AML-193 (cell line): Measurements from ENCODE around the gene LIMS2.

ENCODE experiments used
- DNase-seq, 2 experiments: peaks; one replicate each; lab custom pipeline; 2025; lab: John Stamatoyannopoulos, UW

LIMS2 gene

DNA sequence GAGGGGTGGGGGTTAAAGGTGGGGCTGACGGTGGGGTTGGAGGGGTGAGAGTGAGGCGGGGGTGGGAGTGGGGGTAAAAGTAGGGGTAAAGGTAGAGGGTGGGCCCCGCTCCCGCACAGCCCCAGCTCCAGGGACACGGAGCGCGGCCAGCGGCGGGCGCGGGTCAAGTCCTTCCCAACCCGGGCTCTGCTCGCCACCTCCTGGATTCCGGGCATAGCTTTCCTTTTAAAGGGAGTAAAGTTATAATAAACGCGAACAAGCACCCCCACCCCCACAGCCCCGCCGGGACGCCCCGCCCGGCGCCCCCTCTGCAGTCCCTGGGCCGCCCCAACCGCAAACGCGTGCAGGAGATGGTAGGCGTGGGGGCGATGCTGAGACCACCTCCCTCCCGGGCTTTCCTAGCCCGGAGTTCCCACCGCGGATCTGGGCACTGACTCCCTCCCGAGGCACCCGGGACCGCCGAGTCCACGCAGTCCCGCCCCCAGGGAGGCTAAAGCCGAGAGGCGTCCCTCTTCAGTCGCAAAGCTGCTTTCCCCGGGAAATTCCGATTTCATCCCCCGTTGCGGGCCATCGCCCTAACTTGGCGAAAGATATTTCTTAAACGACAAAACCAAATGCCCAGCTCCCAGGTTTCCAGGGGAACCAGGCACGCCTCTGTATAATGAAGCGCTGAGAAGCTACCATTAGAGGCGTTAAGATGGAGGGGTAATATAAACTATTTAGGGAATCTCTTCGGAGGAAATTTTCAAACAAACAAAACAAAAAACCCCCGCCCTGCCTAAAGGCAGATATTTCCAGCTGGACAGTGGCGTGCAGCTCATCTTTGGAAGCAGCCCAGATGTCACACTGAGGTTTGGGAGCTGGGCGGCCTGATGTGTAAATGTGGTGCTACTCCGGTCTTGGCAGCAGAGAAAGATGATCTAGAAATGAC lies at the start of gene LIMS2:
TSS of gene LIMS2 (minus strand) at position 200 of the 931 bp plus-strand sequence. CDS start 506 bp downstream, outside the sequence.
- DNase-seq = no peak

DNA sequence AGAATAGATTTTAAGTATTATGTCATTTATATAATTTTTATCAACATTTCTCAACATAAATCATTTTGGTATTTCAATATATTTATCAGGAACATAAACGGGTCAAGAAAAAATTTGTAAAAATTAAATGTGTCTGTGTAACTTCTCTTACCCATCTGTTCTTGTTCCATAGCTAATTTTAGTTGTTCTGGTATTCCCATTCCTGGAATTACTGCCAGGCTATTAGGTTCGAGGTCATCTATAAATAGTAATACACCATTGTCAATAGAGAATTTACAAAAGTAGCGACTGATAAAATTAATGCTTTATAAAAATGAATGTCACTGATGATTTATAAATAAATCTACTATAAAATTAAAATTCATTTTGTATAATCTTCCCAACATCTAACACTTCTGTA lies 47.5 kb upstream of the LIMS2 start:
- no peak for DNase-seq

DNA sequence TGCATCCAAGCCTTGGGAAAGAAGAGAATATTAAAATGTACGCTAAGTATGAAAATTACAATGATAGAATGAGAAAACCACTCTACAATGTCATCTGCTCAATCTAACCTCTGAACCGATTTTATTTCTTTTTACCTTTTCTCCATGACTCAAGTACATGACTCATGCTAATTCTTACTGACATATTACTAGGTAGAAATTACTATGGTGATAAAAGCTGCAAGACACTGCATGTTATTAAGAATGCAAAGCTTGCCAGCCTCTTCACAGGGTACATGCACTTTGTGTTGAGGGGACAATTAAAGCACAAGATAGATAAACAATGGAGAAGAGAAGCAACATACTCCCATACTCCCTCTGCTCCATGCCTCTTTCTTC lies 46.6 kb upstream of the LIMS2 start:
- DNase-seq = no peak

DNA sequence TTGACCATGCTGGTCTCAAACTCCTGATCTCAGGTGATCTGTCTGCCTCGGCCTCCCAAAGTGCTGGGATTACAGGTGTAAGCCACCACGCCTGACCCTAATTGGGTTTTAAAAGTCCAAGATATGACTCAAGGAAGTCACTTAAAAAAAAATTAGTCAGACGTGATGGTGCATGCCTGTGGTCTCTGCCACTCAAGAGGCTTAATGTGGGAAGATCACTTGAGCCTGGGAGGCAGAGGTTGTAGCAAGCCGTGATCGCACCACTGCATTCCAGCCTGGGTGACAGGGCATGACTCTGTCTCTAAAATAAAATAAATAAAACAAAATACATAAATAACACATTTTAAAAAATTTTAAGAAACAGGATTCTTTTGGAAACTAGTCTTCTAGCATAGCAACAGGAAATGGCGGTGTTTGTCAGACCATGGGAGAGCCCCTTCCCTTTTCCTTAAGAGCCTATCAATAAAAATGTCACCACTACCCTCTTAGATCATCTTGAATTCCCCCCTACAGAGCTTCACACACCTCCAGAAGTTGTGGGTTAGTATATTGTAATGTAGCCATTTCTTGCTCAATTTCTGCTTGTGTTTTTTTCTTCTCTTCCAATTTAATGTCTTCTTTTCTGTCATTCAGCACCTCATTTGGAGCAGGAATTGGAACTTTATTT lies 46.1 kb upstream of the LIMS2 start:
- no peak for DNase-seq

- DNase-seq = no peak
Observed at GRCh38 chr2:127719301-127720218, 44.2 kb upstream of the LIMS2 start.

DNA sequence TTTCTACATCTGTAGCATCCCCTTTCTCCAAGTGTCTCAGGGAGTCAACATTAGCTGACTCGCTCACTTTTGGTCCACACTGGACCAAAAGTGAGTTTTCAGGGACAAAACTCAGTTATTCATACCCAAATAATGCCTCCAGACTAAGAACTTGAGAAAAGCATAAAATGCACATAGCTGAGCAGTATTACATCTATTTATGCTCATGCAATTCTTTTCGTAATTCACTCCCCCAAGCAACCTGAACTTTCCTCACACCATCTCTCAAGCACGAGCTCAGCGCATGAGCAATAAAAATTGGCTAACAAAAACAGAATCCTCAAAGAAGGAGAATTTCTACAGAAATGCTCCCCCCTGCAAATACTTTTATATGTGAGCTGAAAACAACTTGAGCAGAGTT lies 42.9 kb upstream of the LIMS2 start:
- DNase-seq = no peak

- DNase-seq = no peak
Observed at GRCh38 chr2:127715778-127716449, 40.6 kb upstream of the LIMS2 start.

GRCh38 chr2:127713562-127713961 lies 38.2 kb upstream of the LIMS2 start:
- no peak for DNase-seq

GRCh38 chr2:127712999-127713398 lies 37.7 kb upstream of the LIMS2 start:
- DNase-seq = peak; percentile 9 to 13

- no peak for DNase-seq
Observed at GRCh38 chr2:127709336-127709735, 34.0 kb upstream of the LIMS2 start.

DNA sequence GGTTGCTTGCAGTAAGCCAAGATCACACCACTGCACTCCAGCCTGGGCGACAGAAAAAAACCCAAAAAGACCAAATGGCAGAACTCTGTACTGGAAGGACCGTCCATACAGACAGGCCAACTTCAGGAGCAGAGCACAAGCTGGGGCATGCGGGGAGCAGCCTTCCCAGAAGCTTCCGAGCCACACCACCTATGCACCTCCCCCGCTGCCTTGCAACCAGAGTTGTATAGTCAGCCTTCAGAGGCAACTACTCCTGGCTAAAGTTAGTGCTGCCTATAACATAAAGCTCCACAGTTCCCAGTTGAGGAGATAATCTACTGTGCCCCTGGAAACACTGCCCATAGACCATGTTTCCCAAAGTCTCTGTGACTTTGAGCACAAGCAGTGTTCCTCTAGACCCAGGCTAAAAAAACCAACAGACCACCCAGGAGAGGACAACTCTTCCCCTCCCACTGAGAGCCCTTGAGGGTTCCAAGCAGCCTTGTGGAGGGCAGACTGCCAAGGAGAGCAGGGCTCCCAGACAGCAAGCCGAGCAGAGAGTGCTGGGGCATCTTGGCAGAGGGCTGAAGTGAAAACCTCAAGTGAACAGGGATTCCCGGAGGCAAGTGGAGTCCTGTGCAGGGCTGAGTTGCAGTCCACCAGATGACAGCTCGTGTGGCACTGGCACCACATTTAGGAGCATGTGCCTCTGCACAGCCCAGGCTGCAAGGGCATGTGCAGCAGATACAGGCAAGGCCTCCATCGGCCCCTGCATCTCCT lies 32.7 kb upstream of the LIMS2 start:
- no peak for DNase-seq

DNA sequence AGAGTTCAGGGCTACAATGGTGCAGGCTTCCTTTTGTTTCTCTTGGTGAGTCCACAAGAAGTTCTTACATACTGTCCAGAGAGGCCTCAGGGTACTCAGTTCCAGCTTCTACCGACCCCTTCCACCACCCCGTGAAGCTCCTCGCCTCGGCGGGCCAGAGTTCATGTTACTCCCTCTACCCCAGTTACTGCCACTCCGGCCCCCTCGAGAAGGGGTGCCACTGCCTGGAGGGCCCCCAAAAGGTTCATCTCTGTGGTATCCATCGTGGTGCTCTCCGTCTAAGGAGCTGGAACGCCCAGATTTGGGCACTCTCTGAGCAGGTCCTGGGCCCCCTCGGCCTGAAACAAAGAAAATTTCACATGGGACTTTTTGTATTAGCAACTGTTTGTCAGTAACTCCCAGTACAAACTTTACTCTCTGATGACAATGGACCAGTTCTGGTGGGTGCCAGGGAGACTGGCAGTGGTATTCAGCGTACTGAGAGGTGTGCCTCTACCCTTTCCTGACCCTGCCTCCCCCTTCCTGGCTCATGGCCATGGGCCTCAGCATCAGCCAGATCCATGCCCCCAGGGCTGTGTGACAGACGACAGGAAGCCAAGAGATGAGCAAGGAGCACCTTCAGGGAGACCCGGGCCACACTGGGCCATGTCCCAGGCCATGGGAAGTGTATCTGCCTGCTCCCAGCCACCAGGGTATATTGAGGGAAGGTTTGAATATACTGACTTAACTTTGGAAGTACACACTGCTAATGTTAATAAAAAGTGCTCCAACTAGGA lies 31.1 kb upstream of the LIMS2 start:
- no peak for DNase-seq

GRCh38 chr2:127705391-127706065 lies 30.2 kb upstream of the LIMS2 start:
- DNase-seq = no peak

DNA sequence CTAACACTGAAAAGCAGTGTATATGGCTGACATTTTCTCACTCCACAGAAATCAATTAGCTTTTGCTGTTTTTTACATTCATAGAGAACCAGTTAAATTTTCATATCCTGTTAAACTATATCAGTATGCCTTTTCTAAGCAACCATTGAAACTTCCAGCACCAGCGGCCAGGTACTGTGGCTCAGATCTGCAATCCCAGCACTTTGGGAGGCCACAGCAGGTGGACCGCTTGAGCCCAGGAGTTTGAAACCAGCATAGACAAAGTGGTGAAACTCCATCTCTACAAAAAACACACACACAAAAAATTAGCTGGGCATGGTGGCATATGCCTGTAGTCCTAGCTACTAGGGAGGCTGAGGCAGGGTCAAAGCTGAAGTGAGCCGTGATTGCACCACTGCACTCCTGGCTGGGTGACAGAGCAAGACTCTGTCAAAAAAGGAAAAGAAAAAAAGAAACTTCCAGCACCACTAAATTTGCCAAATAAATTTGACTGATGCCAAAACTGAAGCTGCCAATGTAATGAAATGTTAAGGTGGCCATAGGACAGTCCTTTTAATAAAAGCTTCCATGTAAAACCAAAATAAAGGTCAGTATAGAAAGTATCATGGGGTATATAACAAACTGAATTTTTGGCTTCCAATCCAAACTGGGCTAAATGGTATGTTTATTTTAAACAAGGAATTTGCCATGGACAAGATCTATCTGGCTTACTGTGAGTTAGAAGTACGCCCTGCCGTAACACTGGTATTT lies 29.5 kb upstream of the LIMS2 start:
- DNase-seq = no peak

DNA sequence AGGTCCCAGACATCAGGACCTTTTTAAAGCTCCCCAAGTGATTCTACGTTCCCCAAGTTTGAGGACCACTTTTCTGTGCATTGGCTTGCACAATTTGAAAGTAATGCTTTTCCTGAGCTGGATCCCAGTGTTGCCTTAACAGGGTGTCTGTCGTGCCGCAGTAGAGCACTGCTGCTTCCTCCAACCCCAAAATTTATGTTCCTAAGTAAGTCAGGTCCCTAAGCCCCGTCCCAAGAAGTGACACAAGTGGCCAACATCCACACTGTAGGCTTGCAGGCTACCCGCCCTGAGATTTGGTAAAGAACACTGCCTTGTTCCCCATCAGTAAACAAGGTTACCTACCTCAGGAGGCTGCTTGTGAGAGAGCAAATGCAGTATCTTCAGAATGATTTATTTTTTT lies 28.0 kb upstream of the LIMS2 start:
- no peak for DNase-seq

- DNase-seq = no peak
Observed at GRCh38 chr2:127702395-127703009, 27.2 kb upstream of the LIMS2 start.

DNA sequence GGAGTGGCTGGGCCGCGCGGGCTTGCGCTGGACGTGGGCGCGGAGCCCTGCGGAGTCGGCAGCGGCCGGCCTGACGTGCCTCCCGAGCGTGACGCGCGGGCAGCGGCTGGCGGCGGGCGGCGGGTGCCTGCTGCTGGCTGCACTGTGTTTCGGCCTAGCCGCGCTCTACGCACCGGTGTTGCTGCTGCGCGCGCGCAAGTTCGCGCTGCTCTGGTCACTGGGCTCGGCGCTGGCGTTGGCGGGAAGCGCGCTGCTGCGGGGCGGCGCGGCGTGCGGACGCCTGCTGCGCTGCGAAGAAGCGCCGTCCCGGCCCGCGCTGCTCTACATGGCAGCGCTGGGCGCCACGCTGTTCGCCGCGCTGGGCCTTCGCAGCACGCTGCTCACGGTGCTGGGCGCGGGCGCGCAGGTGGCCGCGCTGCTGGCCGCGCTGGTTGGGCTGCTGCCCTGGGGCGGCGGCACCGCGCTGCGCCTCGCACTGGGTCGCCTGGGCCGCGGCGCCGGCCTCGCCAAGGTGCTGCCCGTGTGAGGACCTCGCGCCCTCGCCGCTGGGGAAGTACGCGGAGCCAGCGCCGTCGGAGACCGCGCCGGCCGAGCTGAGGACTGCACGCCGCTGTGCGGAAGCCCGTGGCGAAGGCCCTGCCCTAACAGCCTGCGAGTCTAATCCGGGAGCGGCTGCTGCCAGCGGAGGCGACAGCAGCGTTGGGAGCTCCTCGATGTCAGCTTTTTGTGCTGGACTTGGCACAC lies 26.5 kb upstream of the LIMS2 start:
- peak; percentile 73 to 74 for DNase-seq
